T-cell (primary cell): ENCODE measurements around the gene MT1G. TPM values are rescaled to one million over a fixed set of nuclear protein-coding genes. Genes with fewer than 3 reads are reported as not detected.

ENCODE experiments used
- ATAC-seq, 4 experiments: fragments of 200-7000 bp in 3 of 4; fragments of 150-1000 bp in 1 of 4; cut with Tn5 transposase; replicated peaks in 1 of 4; 1 replicate in 3 of 4; 2 replicates in 1 of 4; pipeline ENCODE4 v1.10.0; 2021; ENCODE audit warnings: moderate library complexity in 3 of 4, mild to moderate bottlenecking in 2 of 4, moderate number of reproducible peaks in 1 of 4
- CTCF ChIA-PET, 2 donors: fragments of 300-600 bp; sonication (Branson Sonifier 250); formaldehyde crosslinking; loops; one replicate each; lab custom pipeline; 2022; ENCODE audit warnings: antibody characterized with exemption in 2 of 2; lab: Charles Lee
- POLR2A ChIA-PET, 2 donors: fragments of 300-600 bp; sonication (Branson Sonifier 250); formaldehyde crosslinking; loops; one replicate each; lab custom pipeline; 2022; ENCODE audit warnings: antibody characterized with exemption in 2 of 2; lab: Charles Lee
- DNase-seq, 35 experiments: peaks; one replicate each; pipeline versions ENCODE4 v3.0.0 to v3.0.0-alpha.2; 2013 to 2023
- H3K27ac ChIP-seq: one replicate; pipeline ENCODE4 v1.5.1; 2013; ENCODE audit warnings: low read length
- H3K27me3 ChIP-seq, 2 experiments: replicated peaks in 1 of 2; 1 replicate in 1 of 2; 2 replicates in 1 of 2; pipeline versions ENCODE4 v1.6.1 to v1.7.0; 2013; ENCODE audit warnings: low read length in 1 of 2, mixed read lengths in 1 of 2; ENCODE audit not compliant: control insufficient read depth in 2 of 2, insufficient read depth in 2 of 2; ENCODE audit errors: extremely low read depth in 1 of 2
- H3K36me3 ChIP-seq, 2 donors: 1 replicate in 1 of 2; 2 replicates in 1 of 2; pipeline versions ENCODE4 v1.6.1 to v1.7.0; 2013; ENCODE audit warnings: low read length in 1 of 2; ENCODE audit not compliant: control insufficient read depth in 2 of 2, insufficient read depth in 1 of 2; ENCODE audit errors: extremely low read depth in 1 of 2
- H3K4me1 ChIP-seq, 2 experiments: 1 replicate in 1 of 2; 2 replicates in 1 of 2; pipeline versions ENCODE4 v1.6.1 to v1.7.0; 2013; ENCODE audit warnings: low read length in 2 of 2, mixed read lengths in 1 of 2; ENCODE audit not compliant: insufficient read depth in 2 of 2, control insufficient read depth in 1 of 2; ENCODE audit errors: extremely low read depth in 1 of 2
- H3K4me3 ChIP-seq, 2 donors: 1 replicate in 1 of 2; 2 replicates in 1 of 2; pipeline versions ENCODE4 v1.5.1 to v1.7.0; 2013; ENCODE audit warnings: mild to moderate bottlenecking in 2 of 2, low read length in 1 of 2, moderate library complexity in 1 of 2; ENCODE audit not compliant: control insufficient read depth in 1 of 2; ENCODE audit errors: extremely low read depth in 1 of 2
- H3K9me3 ChIP-seq: 2 replicates; pipeline ENCODE4 v1.7.0; 2013
- H3K27ac Mint-ChIP-seq, 2 donors: one replicate each; pipeline ENCODE4 v1.8.0; 2020 to 2021; ENCODE audit warnings: mild to moderate bottlenecking in 2 of 2, mixed read lengths in 2 of 2
- H3K27me3 Mint-ChIP-seq, 2 donors: one replicate each; pipeline ENCODE4 v1.8.0; 2021 to 2022; ENCODE audit warnings: mixed read lengths in 2 of 2
- H3K36me3 Mint-ChIP-seq: one replicate; pipeline ENCODE4 v1.8.0; 2021; ENCODE audit warnings: mixed read lengths
- H3K4me1 Mint-ChIP-seq, 3 donors: one replicate each; pipeline ENCODE4 v1.8.0; 2020 to 2022; ENCODE audit warnings: mixed read lengths in 3 of 3, mild to moderate bottlenecking in 1 of 3
- H3K4me3 Mint-ChIP-seq, 3 donors: one replicate each; pipeline ENCODE4 v1.8.0; 2020 to 2022; ENCODE audit warnings: mild to moderate bottlenecking in 3 of 3, mixed read lengths in 3 of 3, moderate library complexity in 3 of 3
- H3K9me3 Mint-ChIP-seq, 3 donors: one replicate each; pipeline ENCODE4 v1.8.0; 2020 to 2022; ENCODE audit warnings: mixed read lengths in 3 of 3
- WGBS: methylation state at CpG from one replicate; pipeline ENCODE4 v1.1.5; 2013; ENCODE audit warnings: missing lambda C conversion rate; ENCODE audit not compliant: insufficient coverage; 5-methylcytosine and 5-hydroxymethylcytosine counted together
- total RNA-seq, 35 experiments: library from RNA in 6 of 35; stranded (reverse) in 6 of 35; fragments of 120-200 nt in 1 of 35; gene quantifications; one replicate each; pipeline versions ENCODE4 v1.2.1 to v1.2.4 and lab custom pipeline; 2013 to 2026

MT1G gene
- total RNA-seq, 5 donors from 2014 or later (not counting 1 experiment from before 2014, with no cell fraction given), result 2.0 to 4.1 (median 4.0) TPM; not detected in 2

GRCh38 chr16:56637814-56638750 is 29.8 kb downstream of the MT1G start, which contains the start of gene MT1A:
TSS of gene MT1A (plus strand) at chr16:56638666. CDS start at chr16:56638739, 73 bp downstream.
- Histone ChIP-seq H3K27me3 (peaks cover 14 to 64% of the 10 kb centered on the region in 2 experiments), H3K9me3 (no peaks in the 10 kb centered on the region), H3K4me3 (no peak within 1 kb of the TSS), H3K4me1 (peaks cover 2 to 30% of the 10 kb centered on the region in 2 experiments), H3K36me3 (no peaks in the 10 kb centered on the region), H3K27ac (no peak within 1 kb of the TSS)
- H3K9me3 Mint-ChIP-seq, result no peaks in the 10 kb centered on the region
- ATAC-seq, result peak in 3 of 4 experiments; percentile 38 to 45 (median 39)
- 6% methylated on average over 60 of the region's 68 CpGs for WGBS
- peaks cover 64 to 77% of the 10 kb centered on the region in 2 donors for H3K27me3 Mint-ChIP-seq
- H3K36me3 Mint-ChIP-seq, result no peaks in the 10 kb centered on the region
- peak in 1 of 35 experiments; percentile 32 for DNase-seq
- CTCF ChIA-PET, result no interaction called here
- H3K27ac Mint-ChIP-seq, result peak within 1 kb of the TSS in 1 of 2 donors; percentile 39
- H3K4me3 Mint-ChIP-seq, result peak within 1 kb of the TSS; percentile 9 to 55 (median 31)
- H3K4me1 Mint-ChIP-seq, result peaks cover 27 to 43% (median 32%) of the 10 kb centered on the region in 3 donors
- POLR2A ChIA-PET, result no interaction called here

GRCh38 chr16:56636616-56637413 is 31.1 kb downstream of the MT1G start:
- Mint-ChIP-seq H3K9me3 (no peaks in the 10 kb centered on the region), H3K4me1 (peaks cover 26 to 40% (median 27%) of the 10 kb centered on the region in 3 donors), H3K4me3 (peak overlapping the region in 1 of 3 donors; percentile 84), H3K27me3 (peaks cover 72 to 86% of the 10 kb centered on the region in 2 donors), H3K36me3 (no peaks in the 10 kb centered on the region), H3K27ac (no peak overlapping the region)
- no peak for DNase-seq
- ATAC-seq, result no peak
- peaks cover 0 to 38% of the 10 kb centered on the region in 2 experiments for H3K4me1 ChIP-seq
- POLR2A ChIA-PET, result no interaction called here
- H3K9me3 ChIP-seq, result no peaks in the 10 kb centered on the region
- H3K27ac ChIP-seq, result no peak overlapping the region
- CTCF ChIA-PET, result no interaction called here
- no peaks in the 10 kb centered on the region for H3K36me3 ChIP-seq
- H3K27me3 ChIP-seq, result peaks cover 16 to 74% of the 10 kb centered on the region in 2 experiments
- 38% methylated on average over 1 of the region's 9 CpGs for WGBS
- no peak overlapping the region for H3K4me3 ChIP-seq

- no peaks in the 10 kb centered on the region for H3K9me3 Mint-ChIP-seq
- 3% methylated on average over 34 of the region's 40 CpGs for WGBS
- Histone ChIP-seq H3K27me3 (peaks cover 19 to 85% of the 10 kb centered on the region in 2 experiments), H3K4me1 (peaks cover 0 to 41% of the 10 kb centered on the region in 2 experiments), H3K4me3 (peak overlapping the region in 1 of 2 donors; percentile 15), H3K36me3 (no peaks in the 10 kb centered on the region), H3K27ac (no peak overlapping the region), H3K9me3 (no peaks in the 10 kb centered on the region)
- DNase-seq (no peak), ATAC-seq (peak in 3 of 4 experiments; percentile 27 to 41 (median 28))
- peak overlapping the region; percentile 34 to 84 (median 57) for H3K4me3 Mint-ChIP-seq
- CTCF ChIA-PET, result interaction anchor here in 1 of 2 donors (0.6 kb wide), 1 partner anchor 58 kb away, joined by 4 read pairs; no protein-coding TSS in a partner anchor
- H3K4me1 Mint-ChIP-seq, result peaks cover 30 to 43% (median 30%) of the 10 kb centered on the region in 3 donors
- POLR2A ChIA-PET, result no interaction called here
- H3K36me3 Mint-ChIP-seq, result no peaks in the 10 kb centered on the region
- peaks cover 74 to 91% of the 10 kb centered on the region in 2 donors for H3K27me3 Mint-ChIP-seq
- no peak overlapping the region for H3K27ac Mint-ChIP-seq
Measured at GRCh38 chr16:56635441-56635967, 32.4 kb downstream of the MT1G start.

- Histone ChIP-seq H3K27ac (no peak overlapping the region), H3K4me3 (peak overlapping the region in 1 of 2 donors; percentile 15), H3K9me3 (no peaks in the 10 kb centered on the region), H3K36me3 (no peaks in the 10 kb centered on the region), H3K4me1 (peaks cover 0 to 41% of the 10 kb centered on the region in 2 experiments), H3K27me3 (peaks cover 19 to 80% of the 10 kb centered on the region in 2 experiments)
- H3K9me3 Mint-ChIP-seq, result no peaks in the 10 kb centered on the region
- peak overlapping the region; percentile 55 to 84 (median 57) for H3K4me3 Mint-ChIP-seq
- 7% methylated on average over 37 of the region's 47 CpGs for WGBS
- H3K4me1 Mint-ChIP-seq, result peaks cover 30 to 46% (median 30%) of the 10 kb centered on the region in 3 donors
- CTCF ChIA-PET, result interaction anchor here in 1 of 2 donors (0.7 kb wide), 1 partner anchor 74 kb away, joined by 3 read pairs; no protein-coding TSS in a partner anchor
- H3K27me3 Mint-ChIP-seq, result peaks cover 73 to 85% of the 10 kb centered on the region in 2 donors
- H3K36me3 Mint-ChIP-seq, result no peaks in the 10 kb centered on the region
- peak overlapping the region in 1 of 2 donors; percentile 43 for H3K27ac Mint-ChIP-seq
- DNase-seq (no peak), ATAC-seq (no peak)
- POLR2A ChIA-PET, result no interaction called here
Measured at GRCh38 chr16:56634715-56635440, 33.0 kb downstream of the MT1G start.

GRCh38 chr16:56633535-56633934 is 34.3 kb downstream of the MT1G start:
- peaks cover 30 to 43% (median 30%) of the 10 kb centered on the region in 3 donors for H3K4me1 Mint-ChIP-seq
- DNase-seq, result no peak

More at GRCh38 chr16:56633535-56633934, 34.3 kb downstream of the MT1G start:
- Histone ChIP-seq H3K9me3 (no peaks in the 10 kb centered on the region), H3K27me3 (peaks cover 16 to 67% of the 10 kb centered on the region in 2 experiments), H3K4me1 (peaks cover 0 to 40% of the 10 kb centered on the region in 2 experiments), H3K27ac (no peak overlapping the region), H3K36me3 (no peaks in the 10 kb centered on the region), H3K4me3 (no peak overlapping the region)
- WGBS, result 71% methylated on average over 3 of the region's 7 CpGs
- Mint-ChIP-seq H3K9me3 (no peaks in the 10 kb centered on the region), H3K27me3 (peaks cover 62 to 72% of the 10 kb centered on the region in 2 donors), H3K4me3 (peak overlapping the region in 1 of 3 donors; percentile 84), H3K36me3 (no peaks in the 10 kb centered on the region), H3K27ac (no peak overlapping the region)
- POLR2A ChIA-PET, result no interaction called here
- CTCF ChIA-PET, result interaction anchor here in 1 of 2 donors (0.6 kb wide), 1 partner anchor 63 kb away, joined by 3 read pairs; no protein-coding TSS in a partner anchor
- ATAC-seq, result no peak
